ENCODE measurements around the gene PTCHD4.
"Not testable (repeated sequence)": the region's sequence is repeated elsewhere in the genome, so short reads cannot be mapped to it uniquely, and the experiment has no call there.

The PTCHD4 gene

DNA sequence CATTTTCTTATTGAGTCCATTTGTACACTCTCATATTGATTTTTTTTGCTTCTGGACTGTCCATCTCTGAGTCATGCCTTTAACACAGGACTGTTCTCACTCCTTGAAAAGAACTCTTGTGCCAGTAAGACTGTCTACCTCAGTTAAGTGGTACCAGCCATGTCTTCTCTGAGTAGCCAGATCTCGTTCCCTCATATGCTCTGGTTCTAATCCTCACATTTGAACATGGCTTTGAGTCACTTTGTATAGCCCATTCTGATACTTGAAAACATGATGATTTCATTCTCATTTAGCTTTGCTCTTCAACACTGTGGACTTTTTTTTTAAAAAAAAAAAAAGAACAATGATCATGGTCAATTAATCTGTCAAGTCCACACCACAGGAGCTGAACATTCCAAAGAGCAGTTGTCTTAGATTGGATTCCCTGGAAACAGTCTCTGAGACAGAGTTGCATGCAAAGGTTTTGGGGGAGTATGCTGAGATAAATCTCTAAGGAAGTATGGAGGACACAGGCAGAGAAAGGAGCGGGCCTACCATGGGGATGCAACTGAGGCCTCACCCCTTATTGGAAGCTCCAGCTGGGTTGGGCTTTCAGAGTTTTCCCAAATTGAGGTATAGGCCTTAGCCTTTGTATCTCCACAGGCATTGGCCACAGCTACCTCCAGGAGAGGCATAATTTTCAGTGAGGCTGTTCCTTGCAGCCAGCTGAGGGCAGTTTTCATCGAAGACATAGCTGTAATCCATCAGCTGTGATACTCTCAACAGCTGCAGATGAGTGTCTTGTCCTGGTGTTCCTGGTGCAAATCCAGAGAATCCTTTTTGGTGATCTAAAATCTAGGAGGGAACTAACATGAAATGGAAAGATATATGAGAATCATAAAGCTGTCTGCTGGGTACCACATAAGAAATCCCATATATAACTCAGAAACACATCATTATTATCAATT lies 6.0 kb upstream of the PTCHD4 start:
- Mint-ChIP-seq H3K4me1 (no peaks in the 10 kb centered on the region), H3K36me3 (ENCODE audit: insufficient read depth) (no peaks in the 10 kb centered on the region), H3K9me3 (peaks cover 6% of the 10 kb centered on the region), H3K27me3 (no peaks in the 10 kb centered on the region), H3K4me3 (no peak overlapping the region), H3K27ac (ENCODE audit: low read depth) (no peak overlapping the region)
- no peak for ATAC-seq (replicated peaks; ENCODE audit: extremely low read depth, poor library complexity, severe bottlenecking)
- no peak for DNase-seq (ENCODE audit: low spot score in 2 of 2)

DNA sequence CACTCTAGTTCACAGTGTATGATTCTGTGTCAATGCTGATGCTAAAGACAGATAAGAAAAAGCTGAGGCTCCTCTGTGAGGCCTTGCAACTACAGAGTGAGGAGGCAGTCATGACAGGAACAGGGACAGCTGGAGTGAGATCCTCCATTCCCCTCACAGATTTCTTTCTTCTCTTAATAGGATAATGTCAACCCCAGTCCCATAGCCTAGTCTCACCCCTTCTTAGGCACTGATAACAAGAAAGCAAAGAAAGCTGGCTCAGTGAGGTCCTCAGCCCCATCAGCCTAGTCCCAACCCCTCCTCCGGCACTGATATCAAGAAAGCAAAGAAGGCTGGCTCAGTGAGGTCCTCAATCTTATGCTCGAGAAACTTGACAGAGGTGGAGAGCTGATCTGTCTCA lies 2.1 kb upstream of the PTCHD4 start:
- Mint-ChIP-seq H3K4me1 (no peaks in the 10 kb centered on the region), H3K27me3 (no peaks in the 10 kb centered on the region), H3K36me3 (ENCODE audit: insufficient read depth) (no peaks in the 10 kb centered on the region), H3K4me3 (no peak overlapping the region), H3K27ac (ENCODE audit: low read depth) (no peak overlapping the region), H3K9me3 (no peaks in the 10 kb centered on the region)
- ATAC-seq (replicated peaks; ENCODE audit: extremely low read depth, poor library complexity, severe bottlenecking) (no peak), DNase-seq (ENCODE audit: low spot score in 2 of 2) (no peak)

DNA sequence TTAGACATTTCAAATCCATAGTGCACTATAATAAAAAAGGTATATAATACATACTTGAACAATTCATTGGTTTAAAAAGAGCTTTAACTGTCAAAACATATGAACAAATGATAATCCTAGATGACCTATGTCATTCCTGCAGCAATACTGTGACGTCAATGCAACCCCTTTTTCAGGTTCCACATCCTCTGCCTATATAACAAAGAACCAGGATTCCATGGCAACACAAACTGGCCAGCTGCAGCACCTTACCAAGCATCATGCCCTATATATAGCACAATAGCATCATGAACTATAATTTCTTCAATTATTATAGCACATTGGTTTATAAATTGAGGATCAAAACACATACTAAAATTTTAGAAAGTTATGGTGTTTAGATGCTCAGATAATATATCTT lies 578 bp upstream of the PTCHD4 start:
- H3K27me3 Mint-ChIP-seq = no peaks in the 10 kb centered on the region
- H3K36me3 Mint-ChIP-seq (ENCODE audit: insufficient read depth) = no peaks in the 10 kb centered on the region
- DNase-seq (ENCODE audit: low spot score in 2 of 2) = no peak
- H3K4me1 Mint-ChIP-seq = no peaks in the 10 kb centered on the region
- H3K4me3 Mint-ChIP-seq = no peak overlapping the region
- H3K9me3 Mint-ChIP-seq = no peaks in the 10 kb centered on the region
- ATAC-seq (replicated peaks; ENCODE audit: extremely low read depth, poor library complexity, severe bottlenecking) = no peak
- H3K27ac Mint-ChIP-seq (ENCODE audit: low read depth) = no peak overlapping the region

DNA sequence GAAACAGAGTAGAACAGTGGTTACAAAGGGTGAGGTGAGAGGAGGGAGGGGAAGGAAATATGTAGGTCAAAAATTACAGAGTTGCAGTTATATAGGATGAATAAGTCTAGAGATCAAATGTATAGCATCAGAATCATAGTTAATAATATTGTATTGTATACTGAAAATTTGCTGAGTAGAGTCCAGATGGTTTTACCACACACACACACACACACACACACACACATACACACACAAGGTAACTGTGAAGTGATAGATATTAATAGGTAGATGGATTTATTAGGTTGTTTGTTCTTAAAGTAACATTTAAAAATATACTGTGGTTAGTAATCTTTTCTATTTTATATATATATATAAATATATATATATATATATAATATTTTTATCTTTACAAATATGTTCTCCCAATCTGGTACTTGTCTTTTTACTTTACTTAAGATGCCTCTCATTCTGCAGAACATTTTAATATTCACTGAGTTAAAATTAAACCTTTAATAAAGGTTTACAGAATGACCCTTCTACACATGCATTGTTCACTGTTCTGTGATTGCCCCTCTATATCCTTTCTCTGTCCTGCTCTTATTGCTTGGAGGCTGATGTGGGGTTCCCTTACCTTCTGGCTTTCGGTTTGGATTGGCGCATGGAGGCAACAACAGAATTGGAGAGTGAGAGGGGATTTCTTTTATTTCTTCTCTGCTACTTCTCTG lies 408 bp downstream of the PTCHD4 start:
- ATAC-seq (replicated peaks; ENCODE audit: extremely low read depth, poor library complexity, severe bottlenecking) (no peak), DNase-seq (ENCODE audit: low spot score in 2 of 2) (no peak)
- H3K36me3 Mint-ChIP-seq (ENCODE audit: insufficient read depth) = no peaks in the 10 kb centered on the region
- no peaks in the 10 kb centered on the region for H3K4me1 Mint-ChIP-seq
- no peaks in the 10 kb centered on the region for H3K27me3 Mint-ChIP-seq
- H3K27ac Mint-ChIP-seq (ENCODE audit: low read depth) = no peak overlapping the region
- no peak overlapping the region for H3K4me3 Mint-ChIP-seq
- no peaks in the 10 kb centered on the region for H3K9me3 Mint-ChIP-seq

DNA sequence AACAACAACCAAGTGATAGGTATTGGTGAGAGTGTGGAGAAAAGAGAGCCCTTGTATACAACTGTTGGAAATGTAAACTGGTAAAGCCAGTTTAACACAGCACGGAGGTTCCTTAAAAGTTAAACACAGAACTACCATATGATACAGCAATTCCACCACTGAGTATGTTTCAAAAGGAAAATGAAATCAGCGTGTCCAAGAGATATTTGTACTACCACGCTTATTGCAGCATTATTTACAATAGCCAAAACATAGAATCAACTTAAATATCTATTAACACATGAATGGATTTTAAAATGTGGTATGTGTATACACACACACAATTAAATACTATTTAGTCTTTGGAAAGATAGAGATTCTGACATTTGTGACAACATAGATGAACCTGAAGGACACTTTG lies 1.1 kb downstream of the PTCHD4 start:
- H3K9me3 Mint-ChIP-seq = peaks cover 6% of the 10 kb centered on the region
- H3K4me1 Mint-ChIP-seq = no peaks in the 10 kb centered on the region
- no peak overlapping the region for H3K27ac Mint-ChIP-seq (ENCODE audit: low read depth)
- ATAC-seq (replicated peaks; ENCODE audit: extremely low read depth, poor library complexity, severe bottlenecking) (no peak), DNase-seq (ENCODE audit: low spot score in 2 of 2) (no peak)
- no peak overlapping the region for H3K4me3 Mint-ChIP-seq
- H3K36me3 Mint-ChIP-seq (ENCODE audit: insufficient read depth) = no peaks in the 10 kb centered on the region
- no peaks in the 10 kb centered on the region for H3K27me3 Mint-ChIP-seq

DNA sequence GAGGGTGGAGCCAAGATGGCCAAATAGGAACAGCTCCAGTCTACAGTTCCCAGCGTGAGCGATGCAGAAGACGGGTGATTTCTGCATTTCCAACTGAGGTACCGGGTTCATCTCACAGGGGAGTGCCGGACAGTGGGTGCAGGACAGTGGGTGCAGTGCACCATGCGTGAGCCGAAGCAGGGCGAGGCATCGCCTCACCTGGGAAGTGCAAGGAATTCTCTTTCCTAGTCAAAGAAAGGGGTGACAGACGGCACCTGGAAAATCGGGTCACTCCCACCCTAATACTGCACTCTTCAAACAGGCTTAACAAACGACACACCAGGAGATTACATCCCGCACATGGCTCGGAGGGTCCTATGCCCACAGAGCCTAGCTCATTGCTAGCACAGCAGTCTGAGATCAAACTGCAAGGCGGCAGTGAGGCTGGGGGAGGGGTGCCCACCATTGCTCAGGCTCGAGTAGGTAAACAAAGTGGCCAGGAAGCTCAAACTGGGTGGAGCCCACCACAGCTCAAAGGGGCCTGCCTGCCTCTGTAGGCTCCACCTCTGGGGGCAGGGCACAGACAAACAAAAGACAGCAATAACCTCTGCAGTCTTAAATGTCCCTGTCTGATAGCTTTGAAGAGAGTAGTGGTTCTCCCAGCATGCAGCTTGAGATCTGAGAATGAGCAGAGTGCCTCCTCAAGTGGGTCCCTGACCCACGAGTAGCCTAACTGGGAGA lies 8.4 kb downstream of the PTCHD4 start:
- H3K4me1 Mint-ChIP-seq; ATAC-seq (replicated peaks; ENCODE audit: extremely low read depth, poor library complexity, severe bottlenecking); H3K27me3 Mint-ChIP-seq; DNase-seq (ENCODE audit: low spot score in 2 of 2); H3K36me3 Mint-ChIP-seq (ENCODE audit: insufficient read depth); H3K27ac Mint-ChIP-seq (ENCODE audit: low read depth); H3K4me3 Mint-ChIP-seq: not testable (repeated sequence)
- H3K9me3 Mint-ChIP-seq = peaks cover 10% of the 10 kb centered on the region

DNA sequence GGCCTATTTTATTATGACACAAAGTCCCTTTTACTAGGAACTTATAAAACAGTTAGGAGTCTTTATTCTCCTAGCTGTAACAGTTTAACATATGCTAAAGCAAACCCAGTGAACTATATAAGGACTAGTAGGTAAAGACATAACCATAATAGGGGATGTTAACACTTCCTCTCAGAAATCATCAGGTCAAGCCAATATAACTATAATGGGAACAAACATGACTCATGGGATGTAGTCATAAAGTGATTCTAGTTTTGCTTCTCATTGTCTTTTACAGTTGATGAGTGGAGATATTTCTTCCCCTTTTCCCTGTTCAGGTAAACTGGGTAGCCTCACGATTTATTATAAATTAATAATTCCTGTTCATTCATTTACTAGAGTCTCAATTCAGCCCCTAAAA lies 9.7 kb downstream of the PTCHD4 start:
- ATAC-seq (replicated peaks; ENCODE audit: extremely low read depth, poor library complexity, severe bottlenecking) (no peak), DNase-seq (ENCODE audit: low spot score in 2 of 2) (no peak)
- no peak overlapping the region for H3K27ac Mint-ChIP-seq (ENCODE audit: low read depth)
- no peaks in the 10 kb centered on the region for H3K4me1 Mint-ChIP-seq
- H3K27me3 Mint-ChIP-seq = no peaks in the 10 kb centered on the region
- no peaks in the 10 kb centered on the region for H3K36me3 Mint-ChIP-seq (ENCODE audit: insufficient read depth)
- no peak overlapping the region for H3K4me3 Mint-ChIP-seq
- H3K9me3 Mint-ChIP-seq = peaks cover 10% of the 10 kb centered on the region

DNA sequence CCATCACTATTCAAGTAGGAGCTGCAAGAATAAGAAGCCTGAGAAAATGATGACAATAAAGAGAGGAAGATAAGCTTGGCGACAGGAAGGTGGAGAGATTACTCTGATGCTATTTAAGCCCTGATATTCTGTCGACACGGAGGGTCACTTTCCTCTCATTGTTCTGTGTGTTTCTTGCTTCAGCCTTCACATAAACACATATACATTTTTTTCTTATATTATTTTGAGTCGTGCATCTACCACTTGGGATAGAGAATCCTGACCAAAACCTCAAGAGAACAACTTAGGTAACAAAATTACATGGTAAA lies 10.5 kb downstream of the PTCHD4 start:
- no peak overlapping the region for H3K27ac Mint-ChIP-seq (ENCODE audit: low read depth)
- ATAC-seq (replicated peaks; ENCODE audit: extremely low read depth, poor library complexity, severe bottlenecking) (no peak), DNase-seq (ENCODE audit: low spot score in 2 of 2) (no peak)
- peaks cover 10% of the 10 kb centered on the region for H3K9me3 Mint-ChIP-seq
- no peak overlapping the region for H3K4me3 Mint-ChIP-seq
- H3K36me3 Mint-ChIP-seq (ENCODE audit: insufficient read depth) = no peaks in the 10 kb centered on the region
- H3K27me3 Mint-ChIP-seq = no peaks in the 10 kb centered on the region
- no peaks in the 10 kb centered on the region for H3K4me1 Mint-ChIP-seq

DNA sequence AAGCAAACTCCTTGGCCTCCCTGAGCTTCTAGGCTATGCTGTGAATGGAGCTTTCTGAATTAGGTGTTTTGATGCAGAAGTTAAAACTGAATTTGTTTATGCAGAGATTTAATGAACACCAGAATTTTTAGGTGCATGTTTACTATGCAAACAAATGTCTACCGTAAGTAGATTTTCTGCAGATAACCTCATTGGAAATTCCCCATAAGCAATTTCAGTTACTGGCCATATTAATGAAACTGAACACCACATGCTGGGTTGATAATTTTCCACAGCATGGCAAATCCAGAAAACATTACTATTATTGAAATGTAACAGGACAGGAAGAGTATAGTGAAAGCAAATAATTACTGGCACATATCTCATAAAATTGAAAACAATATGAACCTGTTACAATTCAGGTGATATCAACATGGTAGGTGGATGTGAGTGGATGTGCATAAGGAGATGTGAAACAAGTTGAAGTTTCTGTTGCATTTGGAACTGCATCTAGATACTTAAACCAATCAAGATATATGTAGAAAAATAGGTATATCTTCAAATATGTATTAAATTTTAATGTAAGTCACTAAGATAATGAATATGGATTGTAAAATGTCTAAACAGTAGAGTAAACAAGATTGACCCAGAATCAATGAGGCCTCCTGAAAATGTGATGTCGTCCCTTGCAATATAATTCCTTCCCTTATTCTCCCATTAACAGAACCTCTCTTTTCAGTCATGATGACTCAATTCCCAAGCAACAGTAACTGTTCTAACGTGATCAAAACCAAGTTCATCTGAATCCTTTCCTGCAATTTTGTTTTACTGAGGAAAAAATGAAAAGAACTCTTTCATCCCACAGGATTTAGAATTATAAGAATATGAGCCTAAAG lies 11.0 kb downstream of the PTCHD4 start:
- no peak overlapping the region for H3K4me3 Mint-ChIP-seq
- no peaks in the 10 kb centered on the region for H3K27me3 Mint-ChIP-seq
- ATAC-seq (replicated peaks; ENCODE audit: extremely low read depth, poor library complexity, severe bottlenecking) (no peak), DNase-seq (ENCODE audit: low spot score in 2 of 2) (no peak)
- no peaks in the 10 kb centered on the region for H3K36me3 Mint-ChIP-seq (ENCODE audit: insufficient read depth)
- no peaks in the 10 kb centered on the region for H3K4me1 Mint-ChIP-seq
- H3K27ac Mint-ChIP-seq (ENCODE audit: low read depth) = no peak overlapping the region
- peaks cover 5% of the 10 kb centered on the region for H3K9me3 Mint-ChIP-seq

DNA sequence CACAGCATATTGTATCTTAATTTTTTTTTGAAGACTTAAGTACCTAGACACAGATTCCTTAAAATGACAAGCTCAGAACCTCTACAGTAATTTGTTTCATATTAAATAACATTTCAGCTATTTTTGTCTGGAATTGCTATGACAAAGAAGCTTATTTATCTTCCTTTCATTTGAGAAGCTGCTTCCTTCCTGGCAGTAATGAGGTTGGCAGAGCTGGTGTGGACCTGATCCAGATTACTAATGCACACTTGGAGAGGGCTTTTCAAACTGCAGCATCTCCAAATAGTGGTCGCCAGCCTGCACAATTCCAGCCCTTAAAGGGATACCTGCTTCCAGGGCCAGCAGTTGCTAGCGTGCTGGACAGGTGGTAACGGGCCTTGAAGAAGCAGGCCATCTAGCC lies 12.1 kb downstream of the PTCHD4 start:
- no peaks in the 10 kb centered on the region for H3K27me3 Mint-ChIP-seq
- no peak overlapping the region for H3K4me3 Mint-ChIP-seq
- no peak overlapping the region for H3K27ac Mint-ChIP-seq (ENCODE audit: low read depth)
- no peak for DNase-seq (ENCODE audit: low spot score in 2 of 2)
- no peaks in the 10 kb centered on the region for H3K9me3 Mint-ChIP-seq
- no peaks in the 10 kb centered on the region for H3K4me1 Mint-ChIP-seq
- H3K36me3 Mint-ChIP-seq (ENCODE audit: insufficient read depth) = no peaks in the 10 kb centered on the region
- ATAC-seq (replicated peaks; ENCODE audit: extremely low read depth, poor library complexity, severe bottlenecking) = no peak

DNA sequence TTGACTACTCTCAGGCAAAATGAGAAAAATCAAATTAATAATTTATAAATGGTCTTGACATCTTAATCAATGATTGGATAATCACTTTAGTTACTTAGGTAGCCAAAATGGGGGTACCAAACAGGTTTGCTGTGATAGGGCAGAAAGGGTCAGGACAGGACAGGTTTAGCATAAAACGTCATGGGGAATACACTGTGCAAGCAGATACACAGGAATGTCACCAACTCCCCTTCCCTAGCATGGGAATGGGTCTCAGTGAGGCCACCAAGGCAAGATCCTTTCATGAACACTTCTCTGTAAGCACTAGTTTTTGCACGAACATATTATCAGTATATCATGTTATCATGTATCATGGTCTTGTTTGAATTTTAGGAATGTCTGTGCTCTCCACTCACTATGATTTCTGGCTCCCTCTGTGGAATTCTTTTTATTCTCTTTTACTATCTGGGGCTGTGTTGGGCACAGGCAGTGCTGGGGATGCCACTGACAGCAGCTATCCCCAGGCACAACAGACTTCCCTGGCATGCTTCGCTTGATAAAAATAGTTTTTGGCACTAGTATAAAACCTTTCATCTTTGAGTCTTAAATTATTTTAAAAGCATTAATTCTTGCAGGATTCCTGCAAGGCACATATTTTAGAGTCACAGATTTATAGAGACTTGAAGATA lies 18.3 kb downstream of the PTCHD4 start:
- no peaks in the 10 kb centered on the region for H3K4me1 Mint-ChIP-seq
- no peaks in the 10 kb centered on the region for H3K27me3 Mint-ChIP-seq
- no peak overlapping the region for H3K4me3 Mint-ChIP-seq
- no peaks in the 10 kb centered on the region for H3K9me3 Mint-ChIP-seq
- no peak for ATAC-seq (replicated peaks; ENCODE audit: extremely low read depth, poor library complexity, severe bottlenecking)
- H3K27ac Mint-ChIP-seq (ENCODE audit: low read depth) = no peak overlapping the region
- H3K36me3 Mint-ChIP-seq (ENCODE audit: insufficient read depth) = no peaks in the 10 kb centered on the region
- DNase-seq (ENCODE audit: low spot score in 2 of 2) = no peak

DNA sequence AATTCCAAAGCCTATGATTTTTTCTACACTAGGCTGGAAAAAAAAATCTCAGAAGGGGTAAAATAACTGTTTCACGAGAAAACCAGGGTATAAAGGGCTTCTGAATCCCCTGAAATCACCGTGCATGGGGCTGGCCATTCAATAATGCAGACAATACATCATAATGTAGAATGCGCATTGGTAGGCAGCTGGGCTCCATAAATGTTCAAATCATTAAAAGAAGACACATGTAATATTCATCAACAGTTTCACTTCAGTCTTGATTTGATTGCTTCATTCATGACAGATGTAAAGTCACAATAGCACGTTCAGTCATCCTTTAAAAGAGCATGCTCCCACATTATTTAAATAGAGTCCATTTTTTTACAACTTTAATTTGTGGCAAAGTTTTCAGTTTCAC lies 20.5 kb downstream of the PTCHD4 start:
- H3K27ac Mint-ChIP-seq (ENCODE audit: low read depth) = no peak overlapping the region
- ATAC-seq (replicated peaks; ENCODE audit: extremely low read depth, poor library complexity, severe bottlenecking) (no peak), DNase-seq (ENCODE audit: low spot score in 2 of 2) (no peak)
- no peaks in the 10 kb centered on the region for H3K9me3 Mint-ChIP-seq
- H3K27me3 Mint-ChIP-seq = no peaks in the 10 kb centered on the region
- H3K36me3 Mint-ChIP-seq (ENCODE audit: insufficient read depth) = no peaks in the 10 kb centered on the region
- no peak overlapping the region for H3K4me3 Mint-ChIP-seq
- H3K4me1 Mint-ChIP-seq = no peaks in the 10 kb centered on the region

Data from central memory CD8-positive, alpha-beta T cell (primary cell).